Measurements from ENCODE around the gene BANK1.

BANK1 gene

DNA sequence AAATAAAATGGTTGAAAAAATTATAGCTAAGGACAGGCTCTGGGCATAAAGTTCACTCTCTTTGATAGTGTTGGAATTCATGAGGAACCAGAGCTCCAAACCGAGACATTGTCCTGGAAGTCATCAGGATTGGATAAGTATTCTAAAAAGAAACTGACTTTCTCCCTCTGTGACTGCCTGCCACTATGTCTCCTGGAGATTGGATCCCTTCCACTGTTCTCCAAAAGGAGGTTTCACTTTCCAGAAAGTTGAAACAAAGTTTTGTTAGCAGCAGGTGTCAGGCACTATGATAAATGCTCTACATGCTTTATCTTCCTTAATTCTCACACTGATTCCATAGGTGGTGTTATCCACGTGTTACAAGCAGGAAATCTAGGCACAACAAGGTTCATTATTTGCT lies 16.8 kb downstream of the BANK1 start:
- FAIRE-seq (no peak), DNase-seq (ENCODE audit: insufficient read length, low spot score) (no peak)
- TF ChIP-seq, protein P1, sequence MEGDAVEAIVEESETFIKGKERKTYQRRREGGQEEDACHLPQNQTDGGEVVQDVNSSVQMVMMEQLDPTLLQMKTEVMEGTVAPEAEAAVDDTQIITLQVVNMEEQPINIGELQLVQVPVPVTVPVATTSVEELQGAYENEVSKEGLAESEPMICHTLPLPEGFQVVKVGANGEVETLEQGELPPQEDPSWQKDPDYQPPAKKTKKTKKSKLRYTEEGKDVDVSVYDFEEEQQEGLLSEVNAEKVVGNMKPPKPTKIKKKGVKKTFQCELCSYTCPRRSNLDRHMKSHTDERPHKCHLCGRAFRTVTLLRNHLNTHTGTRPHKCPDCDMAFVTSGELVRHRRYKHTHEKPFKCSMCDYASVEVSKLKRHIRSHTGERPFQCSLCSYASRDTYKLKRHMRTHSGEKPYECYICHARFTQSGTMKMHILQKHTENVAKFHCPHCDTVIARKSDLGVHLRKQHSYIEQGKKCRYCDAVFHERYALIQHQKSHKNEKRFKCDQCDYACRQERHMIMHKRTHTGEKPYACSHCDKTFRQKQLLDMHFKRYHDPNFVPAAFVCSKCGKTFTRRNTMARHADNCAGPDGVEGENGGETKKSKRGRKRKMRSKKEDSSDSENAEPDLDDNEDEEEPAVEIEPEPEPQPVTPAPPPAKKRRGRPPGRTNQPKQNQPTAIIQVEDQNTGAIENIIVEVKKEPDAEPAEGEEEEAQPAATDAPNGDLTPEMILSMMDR (IDR thresholded peaks at IDR 0.05; ENCODE audit: insufficient read depth, missing control alignments) = no peak

DNA sequence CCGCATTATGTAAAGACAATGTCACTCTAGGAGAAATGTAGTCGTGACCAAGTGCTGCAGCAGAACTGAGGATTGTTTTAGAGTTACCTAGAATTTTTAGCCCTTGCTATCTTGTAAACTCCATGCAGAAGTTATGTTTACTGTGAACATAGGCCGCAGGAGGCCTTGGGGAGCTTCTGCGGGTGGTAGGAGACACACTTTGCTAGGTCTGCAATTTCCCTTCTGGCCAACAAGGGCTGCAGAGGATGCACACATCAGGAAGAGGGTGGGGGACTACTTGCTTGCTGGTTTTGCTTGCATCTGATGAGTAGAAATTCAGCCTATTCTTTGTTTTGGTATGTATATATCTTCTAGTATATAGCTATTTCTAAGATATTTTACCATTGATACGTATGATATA lies 23.1 kb downstream of the BANK1 start:
- DNase-seq (ENCODE audit: insufficient read length, low spot score) (no peak), FAIRE-seq (no peak)
- TF ChIP-seq, protein P1 (IDR thresholded peaks at IDR 0.05; ENCODE audit: insufficient read depth, missing control alignments) = no peak

DNA sequence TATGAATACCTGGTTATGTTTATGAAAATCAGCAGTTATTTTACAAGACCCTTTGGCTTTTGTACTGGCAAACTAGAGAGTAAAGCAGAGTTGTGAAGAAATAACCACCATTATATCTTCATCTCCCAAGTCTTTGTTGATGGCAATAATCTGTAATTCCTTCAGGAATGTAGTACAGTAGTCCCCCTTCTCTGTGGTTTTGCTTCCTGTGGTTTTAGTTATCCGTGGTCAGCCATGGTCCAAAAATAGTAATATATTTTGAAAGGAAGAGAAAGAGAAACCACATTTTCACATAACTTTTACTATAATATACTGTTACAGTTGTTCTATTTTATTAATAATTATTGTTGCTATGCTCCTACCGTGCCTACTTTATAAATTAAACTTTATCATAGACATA lies 27.8 kb downstream of the BANK1 start:
- FAIRE-seq (no peak), DNase-seq (ENCODE audit: insufficient read length, low spot score) (no peak)
- TF ChIP-seq, protein P1 (IDR thresholded peaks at IDR 0.05; ENCODE audit: insufficient read depth, missing control alignments) = no peak

DNA sequence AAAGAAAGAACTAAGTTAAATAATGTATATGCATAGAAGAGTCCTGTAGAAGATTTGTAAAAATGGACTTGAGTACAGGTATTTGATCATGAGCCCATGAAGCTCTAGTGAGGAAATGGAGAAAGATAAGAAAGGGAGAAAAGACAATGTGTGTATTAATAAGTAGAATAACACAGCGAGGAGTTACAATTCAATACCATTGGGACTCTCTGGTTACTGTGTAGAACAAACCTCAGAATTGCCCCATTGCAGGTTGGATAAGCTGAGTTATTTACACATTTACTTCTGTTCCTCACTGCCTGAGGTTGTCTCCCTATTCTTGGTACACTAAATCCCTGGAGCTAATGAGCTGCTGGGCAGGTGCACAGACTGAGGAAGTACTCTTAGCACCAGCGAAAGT lies 33.3 kb downstream of the BANK1 start:
- FAIRE-seq (no peak), DNase-seq (ENCODE audit: insufficient read length, low spot score) (no peak)
- TF ChIP-seq, protein P1 (IDR thresholded peaks at IDR 0.05; ENCODE audit: insufficient read depth, missing control alignments) = no peak

DNA sequence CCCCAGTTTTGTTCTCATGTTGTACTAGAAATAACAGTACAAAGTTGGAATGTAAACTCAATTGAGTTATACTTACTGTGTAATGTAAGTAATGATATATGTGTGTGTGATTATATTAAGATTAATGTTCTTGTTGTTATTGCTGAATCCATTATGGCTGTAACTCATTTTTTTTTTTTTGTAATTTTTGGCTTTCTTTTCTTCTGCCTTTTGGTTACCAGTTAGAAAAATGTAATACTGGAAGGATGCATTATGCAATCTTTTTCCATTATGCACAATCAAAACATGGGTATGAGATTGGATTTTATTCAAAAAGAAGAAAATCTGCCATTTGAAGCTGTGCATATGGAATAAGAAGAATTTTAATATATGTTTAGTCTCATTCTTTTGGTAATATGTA lies 34.0 kb downstream of the BANK1 start:
- FAIRE-seq (no peak), DNase-seq (ENCODE audit: insufficient read length, low spot score) (no peak)
- TF ChIP-seq, protein P1 (IDR thresholded peaks at IDR 0.05; ENCODE audit: insufficient read depth, missing control alignments) = no peak

DNA sequence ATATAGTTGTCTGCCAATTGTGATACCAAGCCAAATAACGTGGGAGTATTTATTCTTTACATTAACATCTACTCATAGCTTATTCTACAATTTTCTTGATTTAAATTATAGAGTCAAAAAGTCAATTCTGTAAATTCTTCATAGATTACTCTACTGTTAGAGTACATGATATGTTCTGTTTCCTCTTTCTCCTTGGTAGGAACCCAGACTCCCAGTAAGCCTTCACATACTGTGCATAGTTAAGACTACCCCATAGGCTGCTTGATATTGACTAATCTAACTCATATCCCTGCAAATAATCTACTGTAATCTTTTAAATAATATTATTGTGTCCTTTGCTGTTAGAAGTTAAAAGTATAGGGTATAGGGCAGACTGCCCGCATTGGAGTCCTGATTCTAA lies 35.4 kb downstream of the BANK1 start:
- DNase-seq (ENCODE audit: insufficient read length, low spot score) = no peak
- no peak for FAIRE-seq
- TF ChIP-seq, protein P1 (IDR thresholded peaks at IDR 0.05; ENCODE audit: insufficient read depth, missing control alignments) = no peak

DNA sequence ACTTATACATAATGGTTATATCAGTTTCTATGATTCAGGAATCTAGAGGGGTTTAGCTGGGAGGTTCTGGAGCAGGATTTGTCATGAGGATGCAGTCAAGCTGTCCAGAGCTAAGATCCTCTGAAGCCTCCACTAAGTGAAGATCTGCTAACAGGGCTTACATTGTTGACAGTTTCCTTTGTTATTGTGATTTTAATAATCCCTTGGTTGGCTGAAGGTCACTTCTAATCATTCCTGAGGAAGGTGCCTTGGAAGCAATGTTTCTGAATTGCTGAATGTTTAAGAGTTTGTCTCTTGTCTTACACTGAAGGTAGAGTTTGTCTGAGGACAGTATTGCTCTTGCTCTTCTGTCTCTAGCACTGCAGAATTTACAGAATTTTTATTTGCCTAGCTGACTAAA lies 41.3 kb downstream of the BANK1 start:
- FAIRE-seq (no peak), DNase-seq (ENCODE audit: insufficient read length, low spot score) (no peak)
- TF ChIP-seq, protein P1 (IDR thresholded peaks at IDR 0.05; ENCODE audit: insufficient read depth, missing control alignments) = no peak
